Stimulated activated CD4-positive, alpha-beta T cell treated with anti-CD3 and anti-CD28 coated beads, Interleukin-1b, Interleukin-23, amount 100 ng/mL, for 1 hour (primary cell): ENCODE data around the gene GATA1.
"Not testable (repeated sequence)": the region's sequence is repeated elsewhere in the genome, so short reads cannot be mapped to it uniquely, and the experiment has no call there.

Source experiments
- DNase-seq, 2 donors: peaks; one replicate each; pipeline ENCODE4 v3.0.0-alpha.2; 2020; ENCODE audit warnings: low read depth in 2 of 2

Gene GATA1

DNA sequence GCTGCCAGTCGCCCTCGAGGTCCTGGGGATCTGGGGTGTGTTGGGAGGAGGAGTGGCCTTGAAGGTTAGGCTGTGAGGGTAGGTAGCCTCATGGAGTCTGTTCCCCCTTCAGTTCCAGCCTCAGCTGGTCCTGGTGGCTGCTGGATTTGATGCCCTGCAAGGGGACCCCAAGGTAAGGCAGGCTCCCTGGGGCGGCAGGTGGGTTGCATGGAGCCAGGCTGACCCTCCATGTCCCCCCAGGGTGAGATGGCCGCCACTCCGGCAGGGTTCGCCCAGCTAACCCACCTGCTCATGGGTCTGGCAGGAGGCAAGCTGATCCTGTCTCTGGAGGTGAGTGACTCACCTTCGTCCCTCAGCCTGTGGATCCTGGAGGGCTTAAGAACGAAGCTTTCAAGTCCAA lies 28.3 kb downstream of the GATA1 start:
- no peak for DNase-seq

DNA sequence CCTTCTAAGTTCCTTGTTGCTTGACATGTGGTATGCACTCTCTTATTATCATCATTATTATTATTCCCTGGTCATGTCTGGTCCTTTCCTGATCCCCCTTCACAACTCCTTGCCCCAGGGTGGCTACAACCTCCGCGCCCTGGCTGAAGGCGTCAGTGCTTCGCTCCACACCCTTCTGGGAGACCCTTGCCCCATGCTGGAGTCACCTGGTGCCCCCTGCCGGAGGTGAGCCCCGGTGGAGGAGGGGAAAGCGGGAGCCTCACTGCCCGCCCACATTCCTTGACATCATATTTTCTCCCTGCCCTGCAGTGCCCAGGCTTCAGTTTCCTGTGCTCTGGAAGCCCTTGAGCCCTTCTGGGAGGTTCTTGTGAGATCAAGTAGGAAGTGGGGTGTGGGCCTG lies 28.9 kb downstream of the GATA1 start:
- DNase-seq, result no peak

DNA sequence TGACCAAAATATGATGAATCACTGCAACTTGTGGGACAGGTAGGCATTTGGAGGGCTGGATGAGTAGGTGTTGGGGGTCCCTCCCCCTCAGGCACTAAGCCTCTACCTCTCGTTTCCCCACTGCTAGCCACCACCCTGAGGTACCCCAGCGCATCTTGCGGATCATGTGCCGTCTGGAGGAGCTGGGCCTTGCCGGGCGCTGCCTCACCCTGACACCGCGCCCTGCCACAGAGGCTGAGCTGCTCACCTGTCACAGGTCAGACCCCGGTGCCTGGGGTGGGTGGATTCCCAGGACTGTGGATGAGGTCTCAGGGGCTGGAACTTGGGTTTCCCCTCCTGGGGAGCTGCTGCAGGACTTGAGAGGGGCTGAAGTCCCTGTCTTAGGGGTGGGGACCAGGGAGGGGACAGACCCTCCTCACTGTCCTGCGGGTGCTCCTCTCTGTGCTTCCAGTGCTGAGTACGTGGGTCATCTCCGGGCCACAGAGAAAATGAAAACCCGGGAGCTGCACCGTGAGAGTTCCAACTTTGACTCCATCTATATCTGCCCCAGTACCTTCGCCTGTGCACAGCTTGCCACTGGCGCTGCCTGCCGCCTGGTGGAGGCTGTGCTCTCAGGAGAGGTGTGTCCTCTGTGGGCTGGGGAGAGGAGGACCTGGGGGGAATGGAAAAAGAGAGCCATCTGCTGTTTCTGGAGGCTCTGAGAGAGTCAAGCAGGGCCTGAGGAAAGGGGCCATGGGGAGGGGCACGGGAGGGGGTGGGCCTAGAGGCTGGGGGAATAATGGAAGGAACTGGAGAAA lies 29.8 kb downstream of the GATA1 start:
- no peak for DNase-seq

DNA sequence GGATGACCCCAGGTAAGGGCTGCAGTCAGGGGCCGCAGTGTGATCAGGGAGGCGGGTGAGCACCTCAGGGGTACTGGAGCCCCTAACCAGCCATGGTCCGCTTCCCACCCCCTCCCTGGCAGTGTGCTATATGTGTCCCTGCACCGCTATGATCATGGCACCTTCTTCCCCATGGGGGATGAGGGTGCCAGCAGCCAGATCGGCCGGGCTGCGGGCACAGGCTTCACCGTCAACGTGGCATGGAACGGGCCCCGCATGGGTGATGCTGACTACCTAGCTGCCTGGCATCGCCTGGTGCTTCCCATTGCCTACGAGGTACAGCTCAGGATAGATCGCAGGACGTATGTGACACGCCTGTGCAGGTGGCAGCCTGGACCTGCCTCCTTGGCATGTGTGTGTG lies 31.7 kb downstream of the GATA1 start:
- no peak for DNase-seq

DNA sequence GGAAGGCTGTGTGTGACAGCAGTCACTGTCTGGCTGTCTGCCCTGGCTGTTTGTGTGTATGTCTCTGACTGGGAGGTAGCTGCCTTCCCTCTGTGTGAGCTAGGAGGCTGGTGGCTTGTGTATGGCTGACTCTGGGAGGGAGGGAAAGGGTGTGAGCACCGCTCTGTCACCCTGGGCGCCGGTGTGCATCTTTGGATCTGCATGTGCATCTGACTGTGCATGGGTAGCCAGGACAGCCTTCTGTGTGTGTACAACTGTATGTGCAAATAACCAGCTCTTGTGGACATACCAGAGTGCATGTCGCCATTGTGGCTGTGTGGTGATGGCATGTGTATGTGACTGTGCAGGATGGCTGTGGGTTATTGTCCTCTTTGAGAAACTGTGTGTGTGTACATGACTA lies 32.5 kb downstream of the GATA1 start:
- DNase-seq, result no peak

DNA sequence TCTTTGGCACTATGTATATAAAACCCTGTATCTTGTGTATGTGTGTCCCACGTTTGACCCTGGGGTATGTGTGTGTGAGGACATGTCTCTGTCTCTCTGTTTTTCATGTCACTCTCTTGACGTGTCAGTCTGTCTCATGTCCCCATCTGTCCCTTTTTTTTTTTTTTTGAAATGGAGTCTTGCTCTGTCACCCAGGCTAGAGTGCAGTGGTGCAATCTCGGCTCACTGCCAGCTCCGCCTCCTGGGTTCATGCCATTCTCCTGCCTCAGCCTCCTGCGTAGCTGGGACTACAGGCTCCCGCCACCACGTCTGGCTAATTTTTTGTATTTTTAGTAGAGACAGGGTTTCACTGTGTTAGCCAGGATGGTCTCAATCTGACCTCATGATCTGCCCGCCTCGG lies 33.0 kb downstream of the GATA1 start:
- not testable (repeated sequence) for DNase-seq

DNA sequence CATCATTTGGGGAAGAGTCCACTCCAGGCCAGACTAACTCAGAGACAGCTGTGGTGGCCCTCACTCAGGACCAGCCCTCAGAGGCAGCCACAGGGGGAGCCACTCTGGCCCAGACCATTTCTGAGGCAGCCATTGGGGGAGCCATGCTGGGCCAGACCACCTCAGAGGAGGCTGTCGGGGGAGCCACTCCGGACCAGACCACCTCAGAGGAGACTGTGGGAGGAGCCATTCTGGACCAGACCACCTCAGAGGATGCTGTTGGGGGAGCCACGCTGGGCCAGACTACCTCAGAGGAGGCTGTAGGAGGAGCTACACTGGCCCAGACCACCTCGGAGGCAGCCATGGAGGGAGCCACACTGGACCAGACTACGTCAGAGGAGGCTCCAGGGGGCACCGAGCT lies 36.7 kb downstream of the GATA1 start:
- no peak for DNase-seq

DNA sequence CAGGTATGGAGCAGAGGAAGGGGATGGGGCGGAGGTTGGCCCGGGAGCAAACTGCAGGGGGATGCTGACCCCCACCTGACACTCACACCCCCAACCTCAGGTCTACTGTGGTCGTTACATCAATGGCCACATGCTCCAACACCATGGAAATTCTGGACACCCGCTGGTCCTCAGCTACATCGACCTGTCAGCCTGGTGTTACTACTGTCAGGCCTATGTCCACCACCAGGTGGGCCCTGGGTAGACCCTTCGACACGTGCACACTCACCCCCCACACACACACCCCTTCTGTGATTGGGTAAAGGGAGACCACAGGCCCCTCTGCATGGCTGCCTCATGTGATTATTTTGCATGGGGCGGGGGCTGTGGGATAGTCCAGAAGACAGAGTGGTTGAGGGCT lies 37.7 kb downstream of the GATA1 start:
- no peak for DNase-seq

DNA sequence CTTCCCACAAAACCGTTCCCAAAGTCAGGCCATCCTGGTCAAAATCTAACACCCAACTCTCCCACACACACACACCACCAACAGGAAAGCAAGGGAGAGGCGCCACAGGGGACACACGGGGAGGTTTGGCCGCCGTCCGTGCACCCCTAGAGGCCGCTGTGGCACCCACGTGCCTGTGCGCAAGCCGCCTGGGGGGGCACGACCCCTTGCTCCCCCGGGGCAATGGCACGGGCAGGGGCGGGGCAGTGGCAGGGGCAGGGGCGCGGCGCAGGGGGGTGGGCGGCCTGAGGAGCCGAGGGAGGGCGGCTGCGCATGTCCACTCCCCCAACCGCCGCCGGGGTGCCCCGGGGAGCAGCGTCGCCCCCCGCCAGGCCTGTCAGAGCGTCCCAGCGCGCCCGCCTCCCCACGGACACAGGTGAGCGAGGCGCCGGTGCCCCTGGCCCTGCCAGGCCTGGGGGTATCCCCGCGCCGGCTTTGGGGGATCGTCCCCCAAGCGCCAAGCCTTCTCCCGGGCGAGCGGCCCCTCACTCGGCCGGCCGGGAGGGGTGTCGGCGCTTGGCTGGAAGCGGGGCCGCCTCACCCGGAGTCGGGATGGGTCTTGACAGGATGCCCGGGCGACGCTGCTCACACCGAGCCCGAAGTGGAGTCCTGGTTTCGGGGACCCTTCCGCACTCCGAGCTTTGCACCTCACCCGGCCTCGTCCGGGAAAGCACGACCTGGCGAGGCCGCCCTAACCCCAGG lies 39.9 kb downstream of the GATA1 start, which contains the start of gene ERAS:
ERAS (plus strand) TSS at position 379 of the 741 bp plus-strand sequence. CDS start 2,611 bp downstream, outside the sequence.
- DNase-seq, result no peak

DNA sequence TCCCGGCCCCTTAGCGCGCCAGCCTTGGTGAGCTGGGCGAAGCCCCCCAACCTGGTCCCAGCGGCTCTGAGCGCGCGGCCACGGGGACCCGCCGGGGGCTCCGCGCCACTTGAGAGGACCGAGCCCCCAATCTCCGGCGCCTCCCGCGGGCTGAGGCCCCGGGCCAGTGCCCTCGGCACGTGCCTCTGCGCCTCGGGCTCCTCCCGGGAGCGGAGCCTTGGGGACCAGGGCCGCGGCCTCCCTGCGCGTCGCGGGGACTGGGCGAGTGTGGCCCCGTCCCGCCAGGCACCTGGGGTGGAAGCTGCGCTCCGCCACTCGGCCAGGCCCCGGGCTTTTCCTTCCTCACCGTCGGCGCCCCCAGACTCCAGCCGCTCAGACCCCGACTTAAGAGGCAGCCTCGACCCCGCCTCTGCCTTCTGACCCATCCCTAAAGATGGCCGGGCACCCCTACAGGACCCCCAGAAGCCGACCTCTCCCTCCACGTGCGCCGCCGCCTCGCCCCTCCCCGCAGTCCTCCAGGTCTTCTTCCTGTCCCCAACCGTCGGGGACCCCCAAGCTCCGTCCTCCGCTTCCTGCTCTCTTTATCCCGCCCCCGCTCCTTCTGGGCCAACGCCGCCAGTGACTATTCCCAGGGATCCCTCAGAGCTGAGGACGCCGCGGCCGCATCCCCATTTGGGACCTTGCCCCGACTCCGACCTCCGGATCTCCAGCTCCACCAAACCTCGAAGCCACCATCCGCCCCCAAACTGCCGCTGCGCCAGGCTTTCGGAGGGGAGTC lies 40.7 kb downstream of the GATA1 start:
- DNase-seq, result no peak

DNA sequence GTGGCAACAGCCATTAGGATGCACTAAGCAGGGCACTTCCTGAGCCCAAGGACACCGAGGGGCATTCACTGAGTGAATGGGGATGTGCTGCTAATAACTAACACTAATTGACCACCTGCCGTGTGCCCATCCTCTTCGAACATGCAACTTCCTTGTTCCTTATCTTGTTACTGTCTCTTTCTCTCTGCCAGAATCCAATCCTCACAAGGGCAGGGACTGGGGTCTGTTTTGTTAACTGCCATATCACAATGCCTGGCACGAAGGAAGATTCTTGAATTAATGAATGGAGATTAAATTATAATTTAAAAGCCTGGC lies 41.2 kb downstream of the GATA1 start:
- no peak for DNase-seq

DNA sequence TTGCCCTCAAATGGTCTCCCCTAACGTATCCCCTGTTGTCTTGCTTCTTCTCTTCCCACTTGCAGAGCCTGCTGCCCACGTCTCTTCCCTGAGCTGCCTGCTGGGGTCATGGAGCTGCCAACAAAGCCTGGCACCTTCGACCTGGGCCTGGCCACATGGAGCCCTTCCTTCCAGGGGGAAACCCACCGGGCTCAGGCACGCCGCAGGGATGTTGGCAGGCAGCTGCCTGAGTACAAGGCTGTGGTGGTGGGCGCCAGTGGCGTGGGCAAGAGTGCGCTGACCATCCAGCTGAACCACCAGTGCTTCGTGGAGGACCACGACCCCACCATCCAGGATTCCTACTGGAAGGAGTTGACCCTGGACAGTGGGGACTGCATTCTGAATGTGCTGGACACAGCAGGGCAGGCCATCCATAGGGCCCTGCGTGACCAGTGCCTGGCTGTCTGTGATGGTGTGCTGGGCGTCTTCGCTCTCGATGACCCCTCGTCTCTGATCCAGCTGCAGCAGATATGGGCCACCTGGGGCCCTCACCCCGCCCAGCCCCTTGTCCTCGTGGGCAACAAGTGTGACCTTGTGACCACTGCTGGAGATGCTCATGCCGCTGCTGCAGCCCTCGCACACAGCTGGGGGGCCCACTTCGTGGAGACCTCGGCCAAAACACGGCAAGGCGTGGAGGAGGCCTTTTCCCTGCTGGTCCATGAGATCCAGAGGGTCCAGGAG lies 42.8 kb downstream of the GATA1 start:
- DNase-seq, result no peak

DNA sequence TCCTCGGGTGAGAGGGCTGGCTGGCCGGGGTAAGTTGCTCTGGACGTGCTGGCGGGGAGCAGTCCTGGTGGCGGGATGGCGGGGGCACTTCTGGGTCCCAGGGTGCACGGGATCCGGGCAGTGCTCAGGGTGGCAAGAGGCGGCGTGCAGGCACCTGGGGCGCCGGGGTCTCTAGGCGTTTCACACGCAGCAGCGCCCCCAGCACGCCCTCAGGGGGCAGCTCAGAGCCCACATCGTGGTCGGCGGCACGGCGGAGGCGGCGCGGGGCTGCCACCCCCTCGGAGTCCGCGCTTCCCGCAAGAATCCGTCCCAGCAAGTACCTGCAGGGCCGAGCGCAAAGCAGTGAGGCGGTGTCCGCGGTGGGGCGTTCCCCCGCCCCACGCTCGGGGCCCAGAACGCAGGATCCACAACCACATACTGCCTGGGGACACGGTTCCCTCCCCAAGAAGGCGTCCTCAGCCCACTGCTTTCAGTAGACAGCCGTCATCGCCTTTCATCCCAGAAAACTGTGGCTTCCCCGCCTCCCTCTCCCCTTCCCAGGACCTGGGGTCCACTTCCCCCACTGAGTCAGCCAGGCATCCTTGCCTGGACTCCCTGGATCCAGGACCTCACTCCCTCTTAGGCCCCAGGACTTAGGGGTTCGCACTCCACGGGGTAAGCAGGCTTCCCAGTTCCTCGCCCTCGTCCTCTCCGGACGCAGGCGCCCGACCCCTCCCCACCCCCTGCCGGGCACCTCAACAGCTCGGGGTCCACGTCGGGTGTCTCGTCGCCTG lies 44.9 kb downstream of the GATA1 start:
- no peak for DNase-seq

DNA sequence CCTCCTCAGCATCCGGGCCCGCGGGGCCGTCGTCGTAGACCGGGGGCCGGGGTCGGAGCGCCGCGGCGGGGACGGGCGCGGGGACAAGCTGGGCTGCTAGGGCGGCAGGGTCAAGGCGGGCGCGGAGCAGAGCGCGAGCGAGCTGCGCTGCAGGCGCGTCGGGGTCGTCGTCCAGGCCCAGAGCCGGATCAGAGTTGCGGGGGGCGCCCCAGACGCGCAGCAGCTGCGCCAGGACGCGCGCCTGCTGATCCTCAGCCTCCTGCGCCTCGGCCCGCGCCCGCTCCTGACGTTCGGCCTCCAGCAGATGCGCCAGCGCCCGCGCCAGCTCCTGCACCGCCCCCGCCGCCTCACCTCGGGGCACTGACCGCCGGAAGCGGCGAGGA lies 45.5 kb downstream of the GATA1 start:
- no peak for DNase-seq

DNA sequence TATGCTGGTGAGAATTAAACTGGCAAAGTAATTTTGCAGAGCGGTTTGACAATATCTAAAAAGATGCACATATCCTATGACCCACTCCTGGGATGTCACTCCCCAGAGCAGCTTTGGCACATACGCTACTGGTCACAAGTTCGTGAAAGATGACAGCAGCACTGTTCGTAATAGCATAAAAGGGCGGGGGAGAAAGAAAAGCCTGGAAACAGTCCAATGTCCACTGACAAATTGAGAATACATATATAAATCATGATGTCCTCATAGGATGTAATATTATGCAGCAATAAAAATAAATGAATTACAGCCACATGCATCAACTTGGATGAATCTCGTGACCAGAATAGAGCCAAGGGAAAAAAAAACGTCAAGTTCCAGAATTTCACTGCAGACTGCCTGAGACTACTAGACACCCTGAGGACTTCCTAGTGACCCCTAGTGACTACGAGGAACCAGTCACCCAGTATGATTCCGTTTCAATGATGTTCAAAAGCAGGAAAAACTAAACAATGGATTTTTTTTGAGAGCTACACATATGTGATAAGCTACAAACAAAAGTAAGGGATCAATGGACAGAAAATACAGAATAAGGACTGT lies 47.2 kb downstream of the GATA1 start:
- DNase-seq, result no peak

DNA sequence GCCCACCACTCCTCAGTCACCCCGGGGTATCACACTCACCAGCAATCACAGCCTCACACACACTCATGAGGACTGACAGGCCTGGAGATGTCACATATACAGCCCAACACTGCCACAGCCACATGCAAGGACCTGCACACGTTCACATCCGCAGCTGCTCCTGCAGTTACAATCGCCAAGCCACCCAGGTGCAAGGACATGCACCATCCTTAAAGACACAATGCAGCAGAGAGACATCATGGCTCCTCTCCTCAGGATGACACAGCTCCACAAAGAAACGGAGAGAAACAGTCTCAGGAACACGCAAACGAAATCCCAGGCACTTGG lies 48.0 kb downstream of the GATA1 start:
- DNase-seq, result no peak

DNA sequence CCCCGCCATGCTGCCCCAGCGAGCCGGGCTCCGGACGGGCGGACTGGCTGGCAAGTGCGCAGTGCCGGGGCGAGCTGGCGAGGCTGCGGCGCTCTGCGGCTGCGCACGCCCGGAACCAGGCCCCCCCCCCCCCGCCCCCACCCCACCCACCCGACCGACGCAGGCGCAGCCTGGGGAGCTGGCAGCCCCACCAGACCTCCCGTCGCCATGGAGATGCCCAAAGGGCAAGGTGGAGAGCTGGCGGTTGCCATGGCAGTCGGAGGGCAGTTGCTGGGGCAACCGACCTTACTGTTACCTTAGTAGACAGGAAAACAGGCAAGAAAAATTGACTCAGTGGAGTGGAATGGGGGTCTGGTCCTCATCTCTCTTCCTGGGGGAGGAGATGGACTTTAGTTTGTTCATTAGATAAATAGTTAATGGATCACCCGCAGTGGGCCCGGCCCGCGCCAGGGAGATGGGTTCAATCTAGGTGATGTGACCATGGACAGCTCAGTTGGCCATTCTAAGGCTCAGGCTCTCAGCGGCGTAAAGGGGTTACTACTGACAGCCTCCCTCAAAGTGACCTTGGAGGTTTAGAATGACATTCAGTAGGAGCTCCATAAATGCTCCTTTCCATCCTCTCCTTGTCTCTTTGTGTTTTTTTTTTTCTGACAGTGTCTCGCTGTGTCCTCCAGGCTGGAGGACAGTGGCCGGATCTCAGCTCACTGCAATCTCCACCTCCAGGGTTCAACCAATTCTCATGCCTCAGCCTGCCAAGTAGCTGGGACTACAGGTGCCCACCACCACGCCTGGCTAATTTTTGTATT lies 49.3 kb downstream of the GATA1 start, which contains the start of gene PCSK1N:
PCSK1N (minus strand) TSS at position 87 of the 806 bp plus-strand sequence; CDS start at position 9, 78 bp downstream.
- DNase-seq, result no peak

DNA sequence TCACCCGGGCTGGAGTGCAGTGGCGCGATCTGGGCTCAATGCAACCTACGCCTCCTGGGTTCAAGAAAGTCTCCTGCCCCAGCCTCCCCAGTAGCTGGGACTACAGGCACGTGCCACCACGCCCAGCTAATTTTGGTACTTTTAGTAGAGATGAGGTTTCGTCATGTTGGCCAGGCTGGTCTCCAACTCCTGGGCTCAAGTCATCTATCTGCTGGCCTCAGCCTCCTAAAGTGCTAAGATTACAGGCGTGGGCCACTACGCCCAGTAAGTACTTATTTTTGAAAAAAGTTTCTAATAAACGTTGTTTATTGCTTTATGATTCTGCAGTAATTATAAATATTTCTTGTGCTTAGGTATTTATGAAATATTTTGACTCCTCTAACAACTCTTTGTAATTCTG lies 53.3 kb downstream of the GATA1 start:
- DNase-seq, result no peak
